ENCODE measurements around the gene UBXN11.

- TF ChIP-seq POLR2A (IDR thresholded peaks at IDR 0.05) (no peak), CTCF (IDR thresholded peaks at IDR 0.05) (no peak), POLR2AphosphoS5 (IDR thresholded peaks at IDR 0.05) (no peak)
These were observed 10.7 kb upstream of the UBXN11 start for GRCh38 chr1:26317146-26317545.
